Stomach (tissue), 9 donors: ENCODE measurements around the gene BICRA. TPM values are rescaled to one million over a fixed set of nuclear protein-coding genes. Genes with fewer than 3 reads are reported as not detected.
"Not testable (repeated sequence)": the region's sequence is repeated elsewhere in the genome, so short reads cannot be mapped to it uniquely, and the experiment has no call there.

Experiments used
- DNase-seq, 2 donors: peaks; one replicate each; pipeline versions ENCODE4 v3.0.0 to v3.0.0-alpha.2; 2013 to 2019
- H3K27ac ChIP-seq, 5 donors: fragments of 200-600 bp in 4 of 5; sonication (generic) in 4 of 5; one replicate each; pipeline ENCODE4 v1.5.1; 2013 to 2019; ENCODE audit warnings: mild to moderate bottlenecking in 1 of 5, moderate library complexity in 1 of 5
- H3K27me3 ChIP-seq, 3 donors: fragments of 200-600 bp; sonication (generic); one replicate each; pipeline ENCODE4 v1.5.1; 2017 to 2019; ENCODE audit warnings: mixed run types in 1 of 3
- H3K36me3 ChIP-seq, 4 donors: fragments of 200-600 bp; sonication (generic); 1 replicate in 3 of 4; 2 replicates in 1 of 4; pipeline ENCODE4 v1.5.1; 2016 to 2019
- H3K4me1 ChIP-seq, 4 donors: fragments of 200-600 bp; sonication (generic); one replicate each; pipeline ENCODE4 v1.5.1; 2016 to 2019
- H3K4me3 ChIP-seq, 4 donors: fragments of 200-600 bp; sonication (generic) in 3 of 4; one replicate each; pipeline ENCODE4 v1.5.1; 2016 to 2019; ENCODE audit warnings: mild to moderate bottlenecking in 1 of 4
- H3K9me3 ChIP-seq, 4 donors: fragments of 200-600 bp; sonication (generic); one replicate each; pipeline ENCODE4 v1.5.1; 2016 to 2019
- EP300 ChIP-seq: sonication (generic); formaldehyde crosslinking; IDR thresholded peaks from one replicate; pipeline ENCODE4 v1.6.1; 2017; ENCODE audit warnings: antibody characterized with exemption
- POLR2A ChIP-seq, 4 donors: fragments of 450-650 bp; IDR thresholded peaks; one replicate each; pipeline ENCODE4 v1.6.1; 2016; ENCODE audit warnings: antibody characterized with exemption in 4 of 4, control low read depth in 2 of 4, mild to moderate bottlenecking in 1 of 4, moderate library complexity in 1 of 4
- POLR2AphosphoS5 ChIP-seq, 3 donors: sonication (generic); formaldehyde crosslinking; IDR thresholded peaks; one replicate each; pipeline ENCODE4 v1.6.1; 2016; ENCODE audit warnings: antibody characterized with exemption in 3 of 3
- WGBS, 5 donors: extraction: QIAGEN DNeasy Blood & Tissue Kit in 3 of 5; methylation state at CpG; one replicate each; pipeline versions ENCODE4 v1.1.5 to v1.1.7; 2013 to 2018; 5-methylcytosine and 5-hydroxymethylcytosine counted together
- intact Hi-C: fragments of 100-400 bp; cut with DNase I; formaldehyde crosslinking; loops from one replicate; pipeline ENCODE4 v1.15.1; 2023; ENCODE audit warnings: low total_unique reads
- polyA plus RNA-seq, 3 donors: library from polyadenylated mRNA; stranded (reverse); fragments of 200-250 nt; gene quantifications; one replicate each; pipeline ENCODE4 v1.2.3, GENCODE V29; 2013
- total RNA-seq, 5 donors: library from RNA; depleted of rRNA; stranded (reverse); fragments of >200 nt; gene quantifications; one replicate each; pipeline versions ENCODE4 v1.1.0 to v1.2.3, GENCODE V29; 2014 to 2016
- TF ChIP-seq, protein P1 (sequence below), 7 experiments: fragments of 450-650 bp in 4 of 7; fragments of 200-600 bp in 3 of 7; sonication (generic) in 3 of 7; IDR thresholded peaks; one replicate each; pipeline ENCODE4 v1.5.1; 2016 to 2019; ENCODE audit warnings: antibody characterized with exemption in 7 of 7, control low read depth in 2 of 7, mild to moderate bottlenecking in 1 of 7
- donor health status: healthy with polysubstance abuse.
- donor health status: Bipolar disorder and iron deficiency.
- donor health status: healthy.

Gene BICRA
- total and polyA plus RNA-seq, 8 donors = 2.7 to 13.4 (median 9.5) TPM

DNA sequence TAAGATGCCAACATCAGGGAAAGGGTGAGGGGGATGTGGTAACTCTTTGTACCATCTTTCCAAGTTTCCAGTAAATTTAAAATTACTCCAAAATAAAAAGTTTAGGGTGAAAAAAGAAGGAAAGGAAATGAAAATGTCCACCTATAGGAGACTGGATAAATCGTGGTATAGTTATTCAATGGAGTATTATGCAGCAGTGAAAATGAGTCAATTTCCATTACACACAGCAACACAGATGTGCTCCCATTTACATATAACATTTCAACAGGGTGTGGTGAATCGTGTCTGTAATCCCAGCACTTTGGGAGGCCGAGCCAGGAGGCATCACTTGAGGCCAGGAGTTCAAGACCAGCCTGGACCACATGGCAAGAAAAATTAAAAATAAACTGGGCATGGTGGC, 28.5 kb upstream of the BICRA start:
- DNase-seq = no peak
- H3K4me3 ChIP-seq = no peak overlapping the region
- H3K9me3 ChIP-seq = no peaks in the 10 kb centered on the region
- peaks cover 0 to 6% (median 0%) of the 10 kb centered on the region in 4 donors for H3K4me1 ChIP-seq
- H3K36me3 ChIP-seq = no peaks in the 10 kb centered on the region
- TF ChIP-seq, protein P1, sequence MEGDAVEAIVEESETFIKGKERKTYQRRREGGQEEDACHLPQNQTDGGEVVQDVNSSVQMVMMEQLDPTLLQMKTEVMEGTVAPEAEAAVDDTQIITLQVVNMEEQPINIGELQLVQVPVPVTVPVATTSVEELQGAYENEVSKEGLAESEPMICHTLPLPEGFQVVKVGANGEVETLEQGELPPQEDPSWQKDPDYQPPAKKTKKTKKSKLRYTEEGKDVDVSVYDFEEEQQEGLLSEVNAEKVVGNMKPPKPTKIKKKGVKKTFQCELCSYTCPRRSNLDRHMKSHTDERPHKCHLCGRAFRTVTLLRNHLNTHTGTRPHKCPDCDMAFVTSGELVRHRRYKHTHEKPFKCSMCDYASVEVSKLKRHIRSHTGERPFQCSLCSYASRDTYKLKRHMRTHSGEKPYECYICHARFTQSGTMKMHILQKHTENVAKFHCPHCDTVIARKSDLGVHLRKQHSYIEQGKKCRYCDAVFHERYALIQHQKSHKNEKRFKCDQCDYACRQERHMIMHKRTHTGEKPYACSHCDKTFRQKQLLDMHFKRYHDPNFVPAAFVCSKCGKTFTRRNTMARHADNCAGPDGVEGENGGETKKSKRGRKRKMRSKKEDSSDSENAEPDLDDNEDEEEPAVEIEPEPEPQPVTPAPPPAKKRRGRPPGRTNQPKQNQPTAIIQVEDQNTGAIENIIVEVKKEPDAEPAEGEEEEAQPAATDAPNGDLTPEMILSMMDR (IDR thresholded peaks at IDR 0.05) = no peak
- TF ChIP-seq POLR2AphosphoS5 (IDR thresholded peaks at IDR 0.05) (no peak), EP300 (no peak), POLR2A (IDR thresholded peaks at IDR 0.05) (no peak)
- H3K27ac ChIP-seq = no peak overlapping the region
- 76 to 89% (median 86%) methylated on average over 3 of the region's 3 CpGs for WGBS, 5 donors
- H3K27me3 ChIP-seq = no peaks in the 10 kb centered on the region
- intact Hi-C loops = no loop called here

DNA sequence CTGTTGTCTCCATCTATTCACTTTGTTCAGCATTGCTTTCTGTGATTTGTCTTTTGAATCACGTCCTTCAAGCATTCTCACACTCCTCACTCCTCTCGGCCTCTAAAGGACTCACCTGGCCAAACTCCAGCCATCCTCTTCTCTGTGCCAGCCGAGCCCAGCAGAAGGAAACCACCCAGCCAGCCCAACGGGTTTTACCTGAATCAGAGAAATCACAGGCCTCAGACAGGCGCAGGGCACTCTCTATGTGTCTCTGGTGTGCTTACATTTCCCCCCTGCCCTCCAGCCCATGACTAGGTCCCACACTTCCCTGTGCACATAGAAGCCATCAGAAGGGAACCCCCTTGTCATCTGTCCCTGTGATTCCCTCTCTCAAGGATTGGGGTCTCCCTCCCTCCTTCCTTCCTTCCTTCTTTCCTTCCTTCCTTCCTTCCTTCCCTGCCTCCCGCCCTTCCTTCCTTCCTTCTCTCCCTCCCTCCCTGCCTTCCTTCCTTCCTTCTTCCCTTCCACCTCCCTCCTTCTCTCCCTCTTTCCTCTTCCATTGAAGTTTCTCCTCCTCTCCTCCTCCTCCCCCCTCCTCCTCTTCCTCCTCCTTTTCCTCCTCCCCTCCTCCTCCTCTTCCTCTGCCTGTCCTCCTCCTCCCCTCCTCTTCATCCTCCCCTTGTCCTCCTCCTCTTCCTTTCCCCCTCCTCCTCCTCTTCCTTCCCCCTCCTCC, 27.2 kb upstream of the BICRA start:
- Histone ChIP-seq H3K27ac (no peak overlapping the region), H3K4me3 (no peak overlapping the region), H3K4me1 (peaks cover 0 to 6% (median 0%) of the 10 kb centered on the region in 4 donors), H3K27me3 (no peaks in the 10 kb centered on the region), H3K9me3 (peaks cover 6 to 11% (median 9%) of the 10 kb centered on the region in 4 donors), H3K36me3 (no peaks in the 10 kb centered on the region)
- intact Hi-C loops = no loop called here
- DNase-seq = peak; percentile 66 to 69
- TF ChIP-seq EP300 (no peak), POLR2A (IDR thresholded peaks at IDR 0.05) (no peak), POLR2AphosphoS5 (IDR thresholded peaks at IDR 0.05) (no peak)
- TF ChIP-seq, protein P1 (IDR thresholded peaks at IDR 0.05) = no peak
- 29 to 51% (median 39%) methylated on average over 6 of the region's 6 CpGs for WGBS, 5 donors

- Histone ChIP-seq H3K9me3 (peaks cover 6 to 12% (median 9%) of the 10 kb centered on the region in 4 donors), H3K4me3 (no peak overlapping the region), H3K36me3 (no peaks in the 10 kb centered on the region), H3K27ac (no peak overlapping the region), H3K4me1 (peaks cover 0 to 6% (median 0%) of the 10 kb centered on the region in 4 donors), H3K27me3 (no peaks in the 10 kb centered on the region)
- intact Hi-C loops = no loop called here
- no peak for DNase-seq
- no peak for TF ChIP-seq POLR2A (IDR thresholded peaks at IDR 0.05)
- no peak for TF ChIP-seq EP300
- TF ChIP-seq POLR2AphosphoS5 (IDR thresholded peaks at IDR 0.05) = no peak
- TF ChIP-seq, protein P1 (IDR thresholded peaks at IDR 0.05) = no peak
- WGBS, 5 donors = 24 to 31% (median 25%) methylated on average over 6 of the region's 6 CpGs
These were observed 26.5 kb upstream of the BICRA start for GRCh38 chr19:47582320-47582909.

- H3K36me3 ChIP-seq, DNase-seq, H3K27me3 ChIP-seq, intact Hi-C loops, H3K4me3 ChIP-seq, H3K27ac ChIP-seq, H3K4me1 ChIP-seq: not testable (repeated sequence)
- peaks cover 6 to 12% (median 9%) of the 10 kb centered on the region in 4 donors for H3K9me3 ChIP-seq
- 75 to 100% (median 94%) methylated on average over 1 of the region's 1 CpG for WGBS, 5 donors
These were observed 25.8 kb upstream of the BICRA start for GRCh38 chr19:47583161-47583560.

DNA sequence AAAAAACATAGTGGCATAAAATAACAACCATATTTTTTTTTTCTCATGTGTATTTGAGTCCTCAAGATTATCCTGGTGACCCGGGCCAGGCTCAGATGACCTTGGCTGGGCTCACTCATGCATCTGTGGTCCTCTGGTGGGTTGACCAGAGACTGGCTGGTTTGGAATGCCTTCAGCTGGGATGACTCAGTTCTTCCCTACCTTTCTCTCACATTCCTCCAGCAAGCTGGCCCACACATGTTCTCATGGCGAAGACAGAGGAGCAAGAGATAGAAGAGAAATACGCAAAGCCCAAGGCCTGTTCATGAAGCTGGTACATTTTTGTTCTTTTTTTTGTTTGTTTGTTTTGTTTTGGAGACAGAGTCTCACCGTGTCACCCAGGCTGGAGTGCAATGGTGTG, 21.6 kb upstream of the BICRA start:
- intact Hi-C loops = no loop called here
- H3K4me1 ChIP-seq = no peaks in the 10 kb centered on the region
- DNase-seq = no peak
- no peaks in the 10 kb centered on the region for H3K36me3 ChIP-seq
- peaks cover 6 to 12% (median 9%) of the 10 kb centered on the region in 4 donors for H3K9me3 ChIP-seq
- no peak overlapping the region for H3K4me3 ChIP-seq
- no peak overlapping the region for H3K27ac ChIP-seq
- TF ChIP-seq POLR2AphosphoS5 (IDR thresholded peaks at IDR 0.05) (no peak), POLR2A (IDR thresholded peaks at IDR 0.05) (no peak), EP300 (no peak)
- TF ChIP-seq, protein P1 (IDR thresholded peaks at IDR 0.05) = no peak
- no peaks in the 10 kb centered on the region for H3K27me3 ChIP-seq
- WGBS, 5 donors = 78 to 93% (median 92%) methylated on average over 4 of the region's 4 CpGs
